ENCODE measurements around the gene MAP2K5. TPM values are rescaled to one million over a fixed set of nuclear protein-coding genes. Genes with fewer than 3 reads are reported as not detected.

Gene MAP2K5
- polyA plus RNA-seq, 2 of the 4 experiments (the other 2 are of a cell fraction), result 7.8 to 11.0 TPM

GRCh38 chr15:67762610-67763368, 220.3 kb downstream of the MAP2K5 start:
- H3K4me2 ChIP-seq, result no peak overlapping the region
- no peak overlapping the region for H3K4me3 ChIP-seq
- H3K27ac ChIP-seq, result no peak overlapping the region
- H3K9me3 ChIP-seq, result no peaks in the 10 kb centered on the region
- no peak for TF ChIP-seq FOSL2 (IDR thresholded peaks at IDR 0.05)
- TF ChIP-seq FOSL2 (CRISPR knock-in tag; IDR thresholded peaks at IDR 0.05), result no peak
- no peak for TF ChIP-seq MAZ (IDR thresholded peaks at IDR 0.05; ENCODE audit: borderline replicate concordance, low read depth, low read length)
- no peak for TF ChIP-seq BHLHE40 (IDR thresholded peaks at IDR 0.05; ENCODE audit: low read depth, low read length)
- TF ChIP-seq ATOH8 (CRISPR knock-in tag; IDR thresholded peaks at IDR 0.05; ENCODE audit: low read depth), result no peak
- no peak for TF ChIP-seq KDM5A (IDR thresholded peaks at IDR 0.05)
- no peak for TF ChIP-seq HEYL (CRISPR knock-in tag; IDR thresholded peaks at IDR 0.05)
- no peak for TF ChIP-seq MAX (IDR thresholded peaks at IDR 0.05)
- TF ChIP-seq HOXB5 (CRISPR knock-in tag; IDR thresholded peaks at IDR 0.05), result no peak
- TF ChIP-seq SMC3 (IDR thresholded peaks at IDR 0.05), result no peak
- TF ChIP-seq EP300 (IDR thresholded peaks at IDR 0.05), result no peak
- no peak for TF ChIP-seq HES2 (IDR thresholded peaks at IDR 0.05)
- TF ChIP-seq FOSB (CRISPR knock-in tag; IDR thresholded peaks at IDR 0.05), result no peak
- no peak for TF ChIP-seq RARB (CRISPR knock-in tag; IDR thresholded peaks at IDR 0.05)
- TF ChIP-seq KDM1A (IDR thresholded peaks at IDR 0.05; ENCODE audit: low read depth), result no peak
- no peak for TF ChIP-seq RFX5 (IDR thresholded peaks at IDR 0.05)
- TF ChIP-seq ZFP36 (IDR thresholded peaks at IDR 0.05; ENCODE audit: borderline replicate concordance, partially characterized antibody), result no peak
- TF ChIP-seq ESRRA (IDR thresholded peaks at IDR 0.05; ENCODE audit: borderline replicate concordance, low read length), result no peak
- no peak for TF ChIP-seq CBX8 (IDR thresholded peaks at IDR 0.05)
- TF ChIP-seq CHD2 (IDR thresholded peaks at IDR 0.05; ENCODE audit: low read length, partially characterized antibody), result no peak
- DNase-seq (ENCODE audit: low read depth in 1 of 2, low spot score in 1 of 2) (no peak), ATAC-seq (no peak), FAIRE-seq (no peak)
- POLR2A ChIA-PET, result no interaction called here
- WGBS (ENCODE audit: missing lambda C conversion rate), result 83% methylated on average over 7 of the region's 7 CpGs
- no peaks in the 10 kb centered on the region for H3K4me1 ChIP-seq
- CTCF ChIA-PET, result interaction anchor here (0.7 to 0.9 kb wide), 3 partner anchors 10 to 73 kb away, joined by 3 read pairs; no protein-coding TSS in a partner anchor

- FAIRE-seq, result no peak
These were observed 223.2 kb downstream of the MAP2K5 start for GRCh38 chr15:67765701-67766100.

More at GRCh38 chr15:67765701-67766100, 223.2 kb downstream of the MAP2K5 start:
- Histone ChIP-seq H3K4me3 (no peak overlapping the region), H3K27ac (no peak overlapping the region), H3K9me3 (no peaks in the 10 kb centered on the region), H3K4me2 (no peak overlapping the region), H3K4me1 (no peaks in the 10 kb centered on the region)
- 71% methylated on average over 2 of the region's 2 CpGs for WGBS (ENCODE audit: missing lambda C conversion rate)
- ChIA-PET POLR2A (no interaction called here), CTCF (interaction anchor here (0.6 to 1.1 kb wide), 2 partner anchors 10 to 436 kb away, joined by 3 read pairs; no protein-coding TSS in a partner anchor)
- TF ChIP-seq CEBPB (IDR thresholded peaks at IDR 0.05) (no peak), SMC3 (IDR thresholded peaks at IDR 0.05) (no peak), ZC3H11A (IDR thresholded peaks at IDR 0.05) (no peak), KDM1A (IDR thresholded peaks at IDR 0.05; ENCODE audit: low read depth) (no peak), JUNB (IDR thresholded peaks at IDR 0.05) (no peak), BCL3 (IDR thresholded peaks at IDR 0.05) (no peak), USF2 (IDR thresholded peaks at IDR 0.05) (no peak), CHD2 (IDR thresholded peaks at IDR 0.05; ENCODE audit: low read length, partially characterized antibody) (no peak), REST (IDR thresholded peaks at IDR 0.05) (no peak), RFX5 (IDR thresholded peaks at IDR 0.05) (no peak), POLR2AphosphoS2 (conservative IDR thresholded peaks at IDR 0.05; ENCODE audit: low read length) (no peak), NR3C1 (IDR thresholded peaks at IDR 0.05) (no peak), ZNF302 (CRISPR knock-in tag; IDR thresholded peaks at IDR 0.05) (no peak), SREBF2 (IDR thresholded peaks at IDR 0.05) (no peak), KDM5A (IDR thresholded peaks at IDR 0.05) (no peak), FOSL2 (IDR thresholded peaks at IDR 0.05) (no peak), FOSL2 (CRISPR knock-in tag; IDR thresholded peaks at IDR 0.05) (no peak), CHD4 (IDR thresholded peaks at IDR 0.05; ENCODE audit: borderline replicate concordance) (no peak)
- DNase-seq (ENCODE audit: low read depth in 1 of 2, low spot score in 1 of 2) (no peak), ATAC-seq (no peak)
